ENCODE data around the gene WDR35. TPM values are rescaled to one million over a fixed set of nuclear protein-coding genes. Genes with fewer than 3 reads are reported as not detected.
"Not testable (repeated sequence)": the region's sequence is repeated elsewhere in the genome, so short reads cannot be mapped to it uniquely, and the experiment has no call there.

The WDR35 gene
- total RNA-seq, 1 donor: 13.0 TPM

DNA sequence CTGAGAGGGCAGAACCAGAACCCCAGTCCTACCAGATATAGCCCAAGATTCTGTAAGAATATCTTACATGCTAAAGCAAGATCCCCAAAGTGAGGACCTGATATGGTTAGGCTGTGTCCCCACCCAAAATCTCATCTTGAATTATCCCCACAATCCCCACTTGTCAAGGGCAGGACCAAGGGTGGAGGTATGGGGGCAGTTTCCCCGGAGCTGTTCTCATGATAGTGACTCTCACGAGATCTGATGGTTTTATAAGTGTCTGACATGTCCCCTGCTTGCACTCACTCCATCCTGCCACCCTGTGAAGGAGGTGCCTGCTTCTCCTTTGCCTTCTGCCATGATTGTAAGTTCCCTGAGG is 108.0 kb downstream of the WDR35 start:
- no peak for DNase-seq (ENCODE audit: low read depth)
- TF ChIP-seq, protein P1, sequence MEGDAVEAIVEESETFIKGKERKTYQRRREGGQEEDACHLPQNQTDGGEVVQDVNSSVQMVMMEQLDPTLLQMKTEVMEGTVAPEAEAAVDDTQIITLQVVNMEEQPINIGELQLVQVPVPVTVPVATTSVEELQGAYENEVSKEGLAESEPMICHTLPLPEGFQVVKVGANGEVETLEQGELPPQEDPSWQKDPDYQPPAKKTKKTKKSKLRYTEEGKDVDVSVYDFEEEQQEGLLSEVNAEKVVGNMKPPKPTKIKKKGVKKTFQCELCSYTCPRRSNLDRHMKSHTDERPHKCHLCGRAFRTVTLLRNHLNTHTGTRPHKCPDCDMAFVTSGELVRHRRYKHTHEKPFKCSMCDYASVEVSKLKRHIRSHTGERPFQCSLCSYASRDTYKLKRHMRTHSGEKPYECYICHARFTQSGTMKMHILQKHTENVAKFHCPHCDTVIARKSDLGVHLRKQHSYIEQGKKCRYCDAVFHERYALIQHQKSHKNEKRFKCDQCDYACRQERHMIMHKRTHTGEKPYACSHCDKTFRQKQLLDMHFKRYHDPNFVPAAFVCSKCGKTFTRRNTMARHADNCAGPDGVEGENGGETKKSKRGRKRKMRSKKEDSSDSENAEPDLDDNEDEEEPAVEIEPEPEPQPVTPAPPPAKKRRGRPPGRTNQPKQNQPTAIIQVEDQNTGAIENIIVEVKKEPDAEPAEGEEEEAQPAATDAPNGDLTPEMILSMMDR (IDR thresholded peaks at IDR 0.05; ENCODE audit: insufficient read depth, low read depth, low read length): no peak
- no peak overlapping the region for H3K4me3 ChIP-seq (ENCODE audit: low read depth, low read length)

DNA sequence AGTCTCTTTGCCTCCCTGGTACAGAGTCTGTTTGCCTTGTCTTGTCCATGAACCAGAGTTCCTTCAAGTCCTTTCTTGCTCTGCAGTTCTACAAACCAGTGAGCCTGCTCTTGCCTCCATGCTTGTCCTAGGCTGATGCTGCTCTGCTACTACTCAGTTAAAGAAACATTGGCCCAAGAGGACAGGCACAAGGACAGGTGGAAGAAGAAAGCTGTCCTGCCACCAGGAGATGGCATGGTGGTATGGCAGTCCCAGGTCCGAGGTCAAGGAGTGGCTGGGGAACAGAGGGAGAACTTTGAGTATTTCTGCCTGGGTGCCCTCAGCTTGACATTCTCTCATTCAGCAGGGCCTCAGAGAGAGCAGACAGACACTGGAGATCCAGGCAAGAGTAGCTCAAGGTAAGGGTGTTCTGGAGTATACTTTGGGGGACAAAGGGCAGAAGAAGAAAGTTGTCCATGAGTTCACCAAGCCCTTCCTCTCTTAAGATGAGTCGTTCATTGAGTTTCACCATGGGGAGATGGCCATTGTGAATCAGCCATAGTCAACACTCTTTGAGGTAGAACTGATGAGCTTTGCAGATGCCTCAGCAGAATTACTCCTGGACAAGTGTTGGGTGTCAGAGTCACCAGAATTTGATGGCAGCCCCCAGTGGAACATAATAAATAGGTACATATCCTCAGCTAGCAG is 108.5 kb downstream of the WDR35 start:
- DNase-seq (ENCODE audit: low read depth): no peak
- no peak overlapping the region for H3K4me3 ChIP-seq (ENCODE audit: low read depth, low read length)
- TF ChIP-seq, protein P1 (IDR thresholded peaks at IDR 0.05; ENCODE audit: insufficient read depth, low read depth, low read length): no peak

DNA sequence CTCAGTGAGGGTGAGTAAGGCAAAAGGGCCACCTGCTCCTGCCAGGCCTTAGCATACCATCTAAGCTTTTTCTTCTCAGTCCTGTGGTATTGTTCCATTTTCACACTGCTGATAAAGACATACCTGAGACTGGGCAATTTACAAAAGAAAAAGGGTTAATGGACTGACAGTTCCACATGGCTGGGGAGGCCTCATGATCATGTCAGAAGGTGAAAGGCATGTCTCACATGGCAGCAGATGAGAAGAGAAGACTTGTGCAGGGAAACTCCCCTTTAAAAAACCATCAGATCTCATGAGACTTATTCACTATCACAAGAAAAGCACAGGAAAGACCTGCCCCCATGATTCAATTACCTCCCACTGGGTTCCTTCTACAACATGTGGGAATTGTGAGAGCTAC is 109.7 kb downstream of the WDR35 start:
- not testable (repeated sequence) for H3K4me3 ChIP-seq (ENCODE audit: low read depth, low read length); DNase-seq (ENCODE audit: low read depth)

DNA sequence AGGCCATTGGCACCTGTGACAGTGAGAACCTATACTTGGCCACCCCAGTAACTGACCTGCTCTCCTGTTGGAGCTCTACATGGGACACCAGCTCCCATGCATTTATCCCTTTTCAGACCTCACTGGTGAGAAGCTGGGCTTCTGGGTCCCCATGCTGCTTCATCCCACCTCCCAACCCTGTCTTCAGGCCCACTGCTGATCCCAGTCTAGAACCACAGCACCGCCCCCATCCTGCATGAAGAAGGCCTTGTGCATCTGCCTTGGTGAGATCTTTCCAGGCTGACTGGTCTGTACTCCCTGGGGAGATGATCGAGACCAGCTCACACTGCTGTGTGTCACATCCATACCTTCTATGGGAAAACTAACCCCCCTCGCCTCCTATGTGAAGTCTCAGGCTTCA is 110.8 kb downstream of the WDR35 start:
- no peak overlapping the region for H3K4me3 ChIP-seq (ENCODE audit: low read depth, low read length)
- TF ChIP-seq, protein P1 (IDR thresholded peaks at IDR 0.05; ENCODE audit: insufficient read depth, low read depth, low read length): no peak
- DNase-seq (ENCODE audit: low read depth): no peak

DNA sequence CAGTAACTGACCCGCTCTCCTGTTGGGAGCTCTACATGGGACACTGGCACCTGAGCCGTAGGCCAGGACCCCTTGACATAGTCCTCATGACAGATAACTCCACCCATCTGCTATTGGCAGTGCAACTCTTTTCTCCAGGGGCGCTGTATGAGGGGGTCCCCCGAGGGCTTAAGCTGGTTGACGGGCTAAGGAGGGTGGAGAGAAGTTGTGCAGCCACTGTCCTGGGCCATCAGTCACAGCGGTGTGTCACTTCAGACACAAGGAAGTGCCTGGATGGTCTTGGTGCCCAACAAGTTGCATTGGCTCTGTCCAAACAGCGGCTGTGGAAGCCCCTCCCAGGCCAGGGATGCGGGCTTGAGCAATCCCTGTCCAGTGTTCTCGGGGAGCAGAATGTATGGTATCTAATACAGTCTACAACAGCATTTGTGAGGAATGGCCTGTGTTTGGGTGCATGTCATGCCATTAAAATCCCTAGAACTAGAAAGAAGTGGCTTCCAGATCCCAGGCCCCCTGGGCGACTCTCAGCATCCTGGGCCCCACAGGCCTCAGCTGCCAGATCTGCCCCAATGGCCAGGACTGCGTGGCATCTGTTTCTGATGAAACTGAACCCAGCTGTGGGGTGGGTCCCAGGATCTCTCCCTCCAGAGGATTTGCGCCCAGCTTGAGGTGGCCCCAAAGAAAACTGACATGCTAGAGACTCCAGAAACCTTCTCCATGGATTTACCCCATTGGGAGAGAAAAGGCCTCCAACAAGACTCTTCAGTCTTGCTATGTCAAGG is 111.4 kb downstream of the WDR35 start:
- H3K4me3 ChIP-seq (ENCODE audit: low read depth, low read length): no peak overlapping the region
- DNase-seq (ENCODE audit: low read depth): no peak
- TF ChIP-seq, protein P1 (IDR thresholded peaks at IDR 0.05; ENCODE audit: insufficient read depth, low read depth, low read length): no peak

DNA sequence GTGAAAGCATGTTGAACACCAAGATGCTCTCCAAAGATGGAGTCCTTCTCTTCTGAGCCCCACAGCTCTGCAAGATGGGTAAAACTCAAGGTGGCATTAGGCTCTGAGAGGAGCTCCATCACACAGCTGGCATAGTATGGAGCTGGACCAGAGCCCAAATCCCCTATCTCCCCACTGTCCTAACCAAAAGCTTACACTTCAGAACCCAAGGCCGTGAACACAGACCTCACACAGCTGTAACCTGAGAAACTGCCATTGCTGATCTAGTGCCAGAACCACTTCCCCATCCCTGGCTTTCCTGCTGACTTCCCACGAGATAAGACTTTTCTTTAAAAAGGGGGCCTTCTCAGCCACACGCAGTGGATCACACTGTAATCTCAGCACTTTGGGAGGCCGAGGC is 113.2 kb downstream of the WDR35 start:
- H3K4me3 ChIP-seq (ENCODE audit: low read depth, low read length): no peak overlapping the region
- TF ChIP-seq, protein P1 (IDR thresholded peaks at IDR 0.05; ENCODE audit: insufficient read depth, low read depth, low read length): no peak
- DNase-seq (ENCODE audit: low read depth): no peak

DNA sequence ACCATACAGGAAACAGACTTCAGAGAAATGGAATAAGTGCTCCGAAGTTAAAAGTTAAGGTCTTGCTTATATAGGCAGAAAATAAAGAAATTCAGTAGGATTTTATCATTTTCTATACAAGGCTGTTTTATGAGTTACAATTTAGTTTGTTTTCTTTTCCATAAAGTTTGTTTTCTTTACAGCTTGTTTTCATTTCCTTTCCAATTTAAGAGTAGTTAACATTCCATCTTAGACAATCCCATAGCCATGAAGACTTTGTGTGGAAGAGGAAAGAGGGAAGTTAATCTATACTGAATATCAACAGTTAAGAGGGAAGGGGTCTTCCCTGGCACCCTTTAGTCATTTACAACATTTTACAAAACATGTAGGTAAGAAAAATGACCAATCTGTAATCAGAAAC is 114.6 kb downstream of the WDR35 start:
- TF ChIP-seq, protein P1 (IDR thresholded peaks at IDR 0.05; ENCODE audit: insufficient read depth, low read depth, low read length): no peak
- DNase-seq (ENCODE audit: low read depth): no peak
- no peak overlapping the region for H3K4me3 ChIP-seq (ENCODE audit: low read depth, low read length)

Data from fibroblast of villous mesenchyme (primary cell).